Heart left ventricle (tissue), 16 donors: Measurements from ENCODE around the gene FADS2. TPM values are rescaled to one million over a fixed set of nuclear protein-coding genes. Genes with fewer than 3 reads are reported as not detected.

Experiments
- ATAC-seq, 4 donors: fragments of 200-7000 bp; cut with Tn5 transposase; one replicate each; pipeline ENCODE4 v1.9.1; 2020 to 2022; ENCODE audit warnings: moderate library complexity in 4 of 4, mild to moderate bottlenecking in 3 of 4, moderate number of reproducible peaks in 1 of 4
- DNase-seq, 5 donors: peaks; one replicate each; pipeline ENCODE4 v3.0.0-alpha.2; 2020
- H3K27ac ChIP-seq, 12 donors: fragments of 200-600 bp; sonication (generic) in 4 of 12; one replicate each; pipeline versions ENCODE4 v1.5.0 to v1.8.0; 2016 to 2022; ENCODE audit warnings: mild to moderate bottlenecking in 2 of 12
- H3K27me3 ChIP-seq, 9 donors: fragments of 200-600 bp; sonication (generic) in 2 of 9; one replicate each; pipeline versions ENCODE4 v1.5.1 to v1.8.0; 2016 to 2022; ENCODE audit warnings: mild to moderate bottlenecking in 3 of 9
- H3K36me3 ChIP-seq, 9 donors: fragments of 200-600 bp; sonication (generic) in 2 of 9; one replicate each; pipeline versions ENCODE4 v1.5.0 to v1.8.0; 2018 to 2022; ENCODE audit warnings: mild to moderate bottlenecking in 2 of 9
- H3K4me1 ChIP-seq, 12 donors: fragments of 200-600 bp; sonication (generic) in 4 of 12; one replicate each; pipeline versions ENCODE4 v1.5.0 to v1.8.0; 2016 to 2022; ENCODE audit warnings: mild to moderate bottlenecking in 3 of 12
- H3K4me3 ChIP-seq, 12 donors: fragments of 200-600 bp; sonication (generic) in 4 of 12; one replicate each; pipeline versions ENCODE4 v1.5.0 to v1.8.0; 2017 to 2022; ENCODE audit warnings: mild to moderate bottlenecking in 9 of 12, moderate library complexity in 4 of 12
- H3K9me3 ChIP-seq, 12 donors: fragments of 200-600 bp; sonication (generic) in 4 of 12; one replicate each; pipeline versions ENCODE4 v1.5.0 to v1.8.0; 2016 to 2022; ENCODE audit warnings: mild to moderate bottlenecking in 1 of 12
- POLR2A ChIP-seq, 2 donors: fragments of 450-650 bp; IDR thresholded peaks; one replicate each; pipeline ENCODE4 v1.6.1; 2017; ENCODE audit warnings: antibody characterized with exemption in 2 of 2, mild to moderate bottlenecking in 2 of 2, moderate library complexity in 2 of 2
- WGBS, 4 donors: extraction: QIAGEN DNeasy Blood & Tissue Kit in 2 of 4; methylation state at CpG; one replicate each; pipeline versions ENCODE4 v1.1.5 to v1.1.7; 2013 to 2018; 5-methylcytosine and 5-hydroxymethylcytosine counted together
- intact Hi-C, 10 donors: fragments of 100-400 bp; cut with DNase I; formaldehyde crosslinking; loops; one replicate each; pipeline versions ENCODE4 v1.11.1 to v1.14.2; 2022
- polyA plus RNA-seq, 2 donors: library from polyadenylated mRNA; stranded (reverse); fragments of 200-250 nt; gene quantifications; one replicate each; pipeline ENCODE4 v1.2.3, GENCODE V29; 2013
- total RNA-seq, 9 donors: library from RNA; depleted of rRNA in 2 of 9; stranded (reverse); fragments of >200 nt in 2 of 9; fragmentation: NEBNext Ultra II Directional in 3 of 9; extraction: Animal tissue kit (Norgen Biotek cat#: 25700) in 3 of 9; gene quantifications; one replicate each; pipeline versions ENCODE4 v1.1.0 to v1.2.4, GENCODE V29; 2016 to 2023
- TF ChIP-seq, protein P1 (sequence below), 12 donors: fragments of 200-600 bp; sonication (generic) in 4 of 12; IDR thresholded peaks; one replicate each; pipeline versions ENCODE4 v1.5.0 to v1.8.0; 2018 to 2022; ENCODE audit warnings: antibody characterized with exemption in 12 of 12, mild to moderate bottlenecking in 5 of 12
- donor health status: ischemic (EF 13 %, LVEDD 7.1; RV severe dilation, severe dysfunction).
- donor health status: healthy with polysubstance abuse.
- donor health status: DM: no; HTN: yes; CAD: no.
- donor health status: DM: no; HTN: no; CAD: no.
- donor health status: ischemic (EF 25% LVEDD 6.9; RV normal size, moderate dysfunction).
- donor health status: ischemic (EF 25% LVEDD 5.7; RV mildly dilated, moderate dysfunction).
- donor health status: healthy.
- donor health status: DM: yes; HTN: yes; CAD: no.
- donor health status: ischemic (EF 35%, LVEDD 5.7; RV mildly dilated, moderate dysfunction).
- donor health status: nonischemic (EF 11% LVEDD 7.7; RV severe dilation, severe dysfunction).
- donor health status: DM: yes; HTN: yes; CAD: no.
- donor health status: PGD.
- donor health status: ischemic (EF 29% LVEDD 5.4; RV normal size, mild dysfunction).
- donor health status: nonischemic (EF 23%, LVEDD 6.1; RV moderate dilation, normal function).

FADS2 gene
- total and polyA plus RNA-seq, 11 donors, result 2.6 to 43.6 (median 19.2) TPM

DNA sequence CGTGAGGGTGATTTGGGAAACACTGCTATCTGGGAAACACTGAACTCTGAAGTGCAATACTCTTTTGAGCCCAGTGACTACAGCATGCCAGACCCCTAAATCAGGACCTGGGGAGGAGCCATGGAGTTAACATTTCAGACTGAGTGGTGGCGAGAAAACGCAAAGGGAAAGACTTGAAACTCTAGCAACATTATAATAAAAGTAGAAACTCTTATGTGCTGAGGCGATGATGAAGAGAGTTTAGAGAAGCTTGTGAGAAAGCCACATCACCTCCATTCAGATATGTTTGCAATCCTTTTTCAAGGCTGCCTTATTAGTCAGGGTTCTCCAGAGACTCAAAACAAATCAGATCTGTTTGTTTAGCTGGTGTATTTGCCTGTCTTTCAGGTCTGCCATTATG, 33.5 kb upstream of the FADS2 start:
- DNase-seq (no peak), ATAC-seq (no peak)
- H3K36me3 ChIP-seq, result peaks cover 0 to 31% (median 13%) of the 10 kb centered on the region in 9 donors
- no peaks in the 10 kb centered on the region for H3K9me3 ChIP-seq
- intact Hi-C loops, result loop anchor here in 2 of 10 donors (10.0 kb wide), 2 partner anchors 290 to 580 kb away; no protein-coding TSS in a partner anchor
- WGBS, 4 donors, result 88 to 91% (median 89%) methylated on average over 4 of the region's 4 CpGs
- peaks cover 6 to 30% (median 22%) of the 10 kb centered on the region in 12 donors for H3K4me1 ChIP-seq
- no peak overlapping the region for H3K4me3 ChIP-seq
- no peak for TF ChIP-seq POLR2A (IDR thresholded peaks at IDR 0.05)
- TF ChIP-seq, protein P1, sequence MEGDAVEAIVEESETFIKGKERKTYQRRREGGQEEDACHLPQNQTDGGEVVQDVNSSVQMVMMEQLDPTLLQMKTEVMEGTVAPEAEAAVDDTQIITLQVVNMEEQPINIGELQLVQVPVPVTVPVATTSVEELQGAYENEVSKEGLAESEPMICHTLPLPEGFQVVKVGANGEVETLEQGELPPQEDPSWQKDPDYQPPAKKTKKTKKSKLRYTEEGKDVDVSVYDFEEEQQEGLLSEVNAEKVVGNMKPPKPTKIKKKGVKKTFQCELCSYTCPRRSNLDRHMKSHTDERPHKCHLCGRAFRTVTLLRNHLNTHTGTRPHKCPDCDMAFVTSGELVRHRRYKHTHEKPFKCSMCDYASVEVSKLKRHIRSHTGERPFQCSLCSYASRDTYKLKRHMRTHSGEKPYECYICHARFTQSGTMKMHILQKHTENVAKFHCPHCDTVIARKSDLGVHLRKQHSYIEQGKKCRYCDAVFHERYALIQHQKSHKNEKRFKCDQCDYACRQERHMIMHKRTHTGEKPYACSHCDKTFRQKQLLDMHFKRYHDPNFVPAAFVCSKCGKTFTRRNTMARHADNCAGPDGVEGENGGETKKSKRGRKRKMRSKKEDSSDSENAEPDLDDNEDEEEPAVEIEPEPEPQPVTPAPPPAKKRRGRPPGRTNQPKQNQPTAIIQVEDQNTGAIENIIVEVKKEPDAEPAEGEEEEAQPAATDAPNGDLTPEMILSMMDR (IDR thresholded peaks at IDR 0.05), result no peak
- no peak overlapping the region for H3K27ac ChIP-seq
- no peaks in the 10 kb centered on the region for H3K27me3 ChIP-seq

DNA sequence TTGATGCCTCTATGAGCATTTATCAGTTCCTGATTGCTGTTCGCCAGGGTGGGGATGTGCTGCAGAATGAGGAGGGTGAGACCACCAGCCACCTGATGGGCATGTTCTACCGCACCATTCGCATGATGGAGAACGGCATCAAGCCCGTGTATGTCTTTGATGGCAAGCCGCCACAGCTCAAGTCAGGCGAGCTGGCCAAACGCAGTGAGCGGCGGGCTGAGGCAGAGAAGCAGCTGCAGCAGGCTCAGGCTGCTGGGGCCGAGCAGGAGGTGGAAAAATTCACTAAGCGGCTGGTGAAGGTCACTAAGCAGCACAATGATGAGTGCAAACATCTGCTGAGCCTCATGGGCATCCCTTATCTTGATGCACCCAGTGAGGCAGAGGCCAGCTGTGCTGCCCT, 32.6 kb upstream of the FADS2 start:
- Histone ChIP-seq H3K4me3 (no peak overlapping the region), H3K4me1 (peaks cover 6 to 30% (median 22%) of the 10 kb centered on the region in 12 donors), H3K27ac (no peak overlapping the region), H3K36me3 (peaks cover 0 to 26% (median 5%) of the 10 kb centered on the region in 9 donors), H3K27me3 (no peaks in the 10 kb centered on the region), H3K9me3 (no peaks in the 10 kb centered on the region)
- TF ChIP-seq, protein P1 (IDR thresholded peaks at IDR 0.05), result no peak
- TF ChIP-seq POLR2A (IDR thresholded peaks at IDR 0.05), result no peak
- 81 to 88% (median 85%) methylated on average over 12 of the region's 12 CpGs for WGBS, 4 donors
- no peak for ATAC-seq
- intact Hi-C loops, result loop anchor here (5.0 to 10.0 kb wide), 10 partner anchors 77 to 579 kb away; partner anchors contain the start of gene FADS3 (in 1 of the 10)
- DNase-seq, result peak in 1 of 5 donors; percentile 26

DNA sequence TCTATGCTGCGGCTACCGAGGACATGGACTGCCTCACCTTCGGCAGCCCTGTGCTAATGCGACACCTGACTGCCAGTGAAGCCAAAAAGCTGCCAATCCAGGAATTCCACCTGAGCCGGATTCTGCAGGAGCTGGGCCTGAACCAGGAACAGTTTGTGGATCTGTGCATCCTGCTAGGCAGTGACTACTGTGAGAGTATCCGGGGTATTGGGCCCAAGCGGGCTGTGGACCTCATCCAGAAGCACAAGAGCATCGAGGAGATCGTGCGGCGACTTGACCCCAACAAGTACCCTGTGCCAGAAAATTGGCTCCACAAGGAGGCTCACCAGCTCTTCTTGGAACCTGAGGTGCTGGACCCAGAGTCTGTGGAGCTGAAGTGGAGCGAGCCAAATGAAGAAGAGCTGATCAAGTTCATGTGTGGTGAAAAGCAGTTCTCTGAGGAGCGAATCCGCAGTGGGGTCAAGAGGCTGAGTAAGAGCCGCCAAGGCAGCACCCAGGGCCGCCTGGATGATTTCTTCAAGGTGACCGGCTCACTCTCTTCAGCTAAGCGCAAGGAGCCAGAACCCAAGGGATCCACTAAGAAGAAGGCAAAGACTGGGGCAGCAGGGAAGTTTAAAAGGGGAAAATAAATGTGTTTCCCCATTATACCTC, 32.1 kb upstream of the FADS2 start:
- TF ChIP-seq, protein P1 (IDR thresholded peaks at IDR 0.05), result no peak
- TF ChIP-seq POLR2A (IDR thresholded peaks at IDR 0.05), result no peak
- Histone ChIP-seq H3K36me3 (peaks cover 0 to 24% (median 7%) of the 10 kb centered on the region in 9 donors), H3K9me3 (no peaks in the 10 kb centered on the region), H3K27ac (no peak overlapping the region), H3K4me3 (no peak overlapping the region), H3K4me1 (peaks cover 6 to 28% (median 22%) of the 10 kb centered on the region in 12 donors), H3K27me3 (no peaks in the 10 kb centered on the region)
- WGBS, 4 donors, result 90 to 93% (median 91%) methylated on average over 14 to 18 of the region's 18 CpGs
- peak in 2 of 5 donors; percentile 20 to 49 for DNase-seq
- ATAC-seq, result no peak
- intact Hi-C loops, result loop anchor here (2.0 to 10.0 kb wide), 14 partner anchors 76 to 579 kb away; partner anchors contain the start of gene FADS3 (in 1 of the 10)

DNA sequence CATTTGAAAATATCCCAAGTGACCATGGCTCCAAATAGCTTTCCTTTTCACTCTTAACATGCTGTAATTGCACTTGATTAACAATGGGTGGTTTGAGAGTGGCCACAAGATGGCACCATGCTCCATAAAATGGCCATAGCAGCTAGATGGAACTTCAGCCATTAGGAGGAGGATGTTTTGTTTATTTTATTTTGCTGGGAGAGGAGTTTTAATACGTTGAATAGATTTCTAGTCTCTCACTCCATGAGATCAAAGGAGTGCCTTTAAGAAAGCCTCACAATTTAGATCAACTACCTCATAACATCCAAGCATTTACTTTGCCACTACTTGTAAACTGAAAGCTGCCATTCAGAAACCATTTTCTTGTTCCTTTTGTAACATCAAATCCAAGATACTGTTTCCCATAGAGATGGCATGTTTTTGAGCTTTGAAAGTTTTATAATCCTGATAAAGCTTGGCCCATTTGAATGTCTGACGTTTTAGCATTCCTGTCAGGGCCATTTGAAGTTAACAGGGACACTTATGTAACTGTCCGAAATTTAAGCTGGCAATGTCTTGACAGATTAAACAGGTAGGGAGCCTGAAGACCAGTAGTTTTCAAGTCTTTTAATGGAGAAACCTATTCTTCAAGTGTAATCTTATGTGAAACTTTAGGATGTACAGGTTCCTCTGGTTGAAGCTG, 30.7 kb upstream of the FADS2 start:
- Histone ChIP-seq H3K4me1 (peaks cover 4 to 19% (median 15%) of the 10 kb centered on the region in 12 donors), H3K9me3 (no peaks in the 10 kb centered on the region), H3K36me3 (peaks cover 0 to 35% (median 11%) of the 10 kb centered on the region in 9 donors), H3K27ac (peak overlapping the region in 7 of 12 donors; percentile 1 to 61 (median 48)), H3K4me3 (no peak overlapping the region), H3K27me3 (no peaks in the 10 kb centered on the region)
- TF ChIP-seq, protein P1 (IDR thresholded peaks at IDR 0.05), result peak; percentile 75 to 91 (median 84)
- TF ChIP-seq POLR2A (IDR thresholded peaks at IDR 0.05), result no peak
- WGBS, 4 donors, result 24 to 29% (median 26%) methylated on average over 3 of the region's 3 CpGs
- DNase-seq, result peak; percentile 62 to 82 (median 78)
- intact Hi-C loops, result loop anchor here (1.0 to 10.0 kb wide), 18 partner anchors 74 to 577 kb away; partner anchors contain the start of gene FADS3 (in 1 of the 10)
- ATAC-seq, result peak in 3 of 4 donors; percentile 34 to 38 (median 34)
